GM21619 (cell line): ENCODE measurements around the gene GHRH.

Experiments used
- ATAC-seq: cut with Tn5 transposase; IDR thresholded peaks from one replicate; pipeline ENCODE4 v1.9.1; 2021; ENCODE audit not compliant: unreplicated experiment

The GHRH gene

DNA sequence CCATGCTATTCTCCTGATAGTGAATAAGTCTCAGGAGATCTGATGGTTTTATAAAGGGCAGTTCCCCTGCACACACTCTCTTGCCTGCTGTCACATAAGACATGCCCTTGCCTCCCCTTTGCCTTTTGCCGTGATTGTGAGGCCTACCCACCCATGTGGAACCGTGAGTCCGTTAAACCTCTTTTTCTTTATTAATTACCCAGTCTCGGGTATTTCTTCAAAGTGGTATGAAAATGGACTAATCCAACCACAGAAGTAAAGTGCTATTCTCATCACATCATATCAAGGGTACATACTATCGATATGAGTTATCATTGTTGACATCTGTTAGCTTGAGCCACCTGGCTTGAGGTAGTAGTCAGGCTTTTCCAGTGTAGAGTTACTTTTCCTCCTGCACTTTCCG, 30.1 kb upstream of the GHRH start:
- ATAC-seq: no peak

DNA sequence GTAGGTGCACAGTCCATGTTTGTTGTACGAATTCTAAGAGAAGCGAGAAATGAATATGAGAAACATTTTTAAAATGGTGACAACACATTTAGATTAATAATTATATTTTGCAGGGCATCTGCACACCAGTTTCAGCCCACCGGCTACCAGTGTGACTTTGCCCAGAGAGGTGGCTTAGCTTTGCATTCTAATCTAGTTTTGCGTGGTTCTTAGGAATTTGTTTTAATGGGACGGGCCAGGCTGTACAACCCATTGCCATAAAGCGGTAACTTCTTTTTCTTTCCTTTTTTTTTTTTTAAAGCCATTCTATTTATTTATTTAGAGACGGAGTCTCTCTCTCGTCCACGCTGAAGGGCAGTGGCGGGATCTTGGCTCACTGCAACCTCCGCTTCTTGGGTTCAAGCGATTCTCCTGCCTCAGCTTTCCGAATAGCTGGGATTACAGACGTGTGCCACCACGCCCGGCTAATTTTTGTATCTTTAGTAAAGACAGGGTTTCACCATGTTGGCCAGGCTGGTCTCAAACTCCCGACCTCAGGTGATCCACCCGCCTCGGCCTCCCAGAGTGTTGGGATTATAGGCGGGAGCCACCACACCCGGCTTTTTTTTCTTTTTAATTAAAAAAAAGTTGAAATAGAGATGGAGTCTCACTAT, 28.7 kb upstream of the GHRH start:
- ATAC-seq: no peak

DNA sequence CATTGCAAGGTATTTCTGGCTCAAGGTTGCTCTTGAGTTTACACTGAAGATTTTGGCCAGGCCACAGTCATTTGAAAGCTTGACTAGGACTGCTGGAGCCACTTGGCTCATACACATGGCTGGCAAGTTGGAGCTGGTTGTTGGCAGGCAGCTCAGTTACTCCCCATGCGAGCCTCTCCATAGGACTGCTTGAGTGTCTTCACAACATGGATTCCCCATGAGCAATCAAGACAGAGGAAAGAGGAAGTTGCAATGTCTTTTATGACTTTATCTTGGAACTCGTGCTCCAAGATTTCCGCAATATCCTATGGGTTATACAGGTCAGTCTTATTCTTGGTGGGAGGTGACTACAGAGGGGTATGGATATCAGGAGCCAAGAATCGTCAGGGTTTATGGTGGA, 26.5 kb upstream of the GHRH start:
- ATAC-seq: no peak

DNA sequence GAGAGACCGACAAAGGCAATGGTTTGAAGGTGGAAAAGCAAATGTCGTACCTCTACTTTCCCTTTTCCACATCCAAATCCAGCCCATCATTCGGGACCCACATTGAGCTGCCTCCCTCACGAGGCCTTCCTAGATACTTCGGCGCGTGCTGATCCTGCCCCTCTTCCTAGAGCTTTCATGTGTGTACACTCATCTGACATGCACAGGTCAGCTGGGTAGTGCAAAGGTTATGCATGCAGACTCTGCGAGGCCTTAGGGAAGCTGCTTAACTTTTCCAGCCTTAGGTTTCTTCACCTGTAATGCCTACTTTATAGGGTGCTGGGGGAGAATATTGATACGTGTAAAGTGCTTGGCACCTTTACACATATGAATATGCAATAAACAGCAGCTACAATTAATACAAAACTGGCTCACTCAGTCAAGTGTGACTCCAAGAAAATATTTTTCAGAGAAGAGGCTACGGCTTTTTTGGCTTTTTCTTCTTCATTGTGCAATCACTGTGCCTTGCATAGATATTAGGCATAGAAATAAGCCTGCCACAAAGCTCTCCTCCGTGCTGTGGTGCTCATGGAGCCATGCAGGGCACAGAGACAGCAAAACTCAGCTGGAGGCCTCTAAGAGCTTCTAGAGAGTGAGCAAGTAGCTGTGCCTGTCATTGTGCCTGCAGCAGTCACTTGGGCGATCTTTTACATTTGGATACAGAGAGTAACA, 24.2 kb upstream of the GHRH start:
- ATAC-seq: no peak

DNA sequence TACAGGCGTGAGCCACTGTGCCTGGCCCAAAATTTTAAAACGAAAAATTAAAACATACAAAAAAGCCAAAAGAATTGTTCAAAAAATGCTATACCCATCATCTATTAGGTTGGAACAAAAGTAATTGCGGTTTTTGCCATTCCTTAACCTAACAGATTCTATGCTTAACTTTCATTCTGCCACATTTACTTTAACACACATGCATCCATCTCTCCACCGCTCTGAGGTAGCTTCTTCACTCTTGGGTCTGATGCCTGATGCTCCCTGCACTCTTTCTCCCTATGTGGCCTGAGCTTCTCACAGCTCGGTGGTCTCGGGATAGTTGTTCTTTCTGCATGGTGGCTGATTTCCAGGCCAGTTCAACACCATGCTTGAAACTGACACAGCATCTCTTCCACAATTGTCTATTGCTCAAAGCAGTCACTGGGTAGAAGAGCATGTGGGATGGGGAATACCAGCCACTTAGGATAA, 23.1 kb upstream of the GHRH start:
- no peak for ATAC-seq

DNA sequence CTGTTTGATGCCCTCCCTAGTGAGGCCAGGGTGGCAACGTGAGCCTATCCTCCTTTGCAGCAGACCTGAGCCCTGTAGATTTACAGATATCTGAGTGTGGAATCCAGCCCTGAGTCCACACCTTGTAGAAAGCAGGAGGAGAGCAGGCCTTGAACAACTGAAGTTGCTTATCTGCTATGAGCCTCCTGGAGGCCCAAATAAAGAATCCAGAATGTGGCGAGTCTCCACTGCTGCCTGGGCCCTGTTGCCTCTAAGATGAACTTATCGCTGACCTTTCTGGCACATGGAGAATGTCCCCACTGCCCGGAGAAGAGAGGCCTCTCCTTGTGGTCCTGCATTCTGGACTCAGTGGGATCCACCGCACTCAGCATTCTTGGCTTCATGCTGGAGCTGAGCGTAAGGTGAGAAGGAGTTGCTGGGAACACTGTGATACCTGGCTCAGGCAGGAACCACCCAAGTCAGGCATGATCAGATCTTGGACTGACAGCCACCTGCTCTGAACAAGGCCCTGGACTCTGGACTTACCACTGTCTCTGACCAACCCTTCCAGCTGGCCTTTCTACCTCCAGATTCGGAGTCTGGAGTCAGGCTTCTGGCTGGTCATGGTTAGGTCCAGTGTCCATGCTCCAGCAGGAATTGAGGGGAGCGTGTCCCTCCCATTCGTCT, 22.0 kb upstream of the GHRH start:
- no peak for ATAC-seq

DNA sequence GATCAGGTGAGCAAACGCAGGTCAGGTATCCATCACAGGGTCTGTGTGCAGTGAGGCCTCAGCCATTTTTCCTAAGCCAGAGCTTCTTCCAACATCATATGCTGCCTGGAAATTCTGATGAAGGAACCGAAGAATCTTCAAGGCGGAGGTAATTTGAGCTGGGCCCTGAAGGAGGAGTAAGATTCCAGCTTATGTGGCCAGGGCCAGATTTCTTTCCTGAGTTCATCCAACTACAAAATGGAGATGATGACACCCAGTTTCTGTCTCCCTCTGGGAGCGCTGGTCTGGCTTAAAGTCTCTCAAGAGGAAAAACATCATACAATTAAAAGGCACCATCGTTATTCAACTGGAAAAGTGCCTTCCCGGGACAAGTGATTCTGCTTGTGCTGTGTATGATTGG, 20.9 kb upstream of the GHRH start:
- no peak for ATAC-seq

DNA sequence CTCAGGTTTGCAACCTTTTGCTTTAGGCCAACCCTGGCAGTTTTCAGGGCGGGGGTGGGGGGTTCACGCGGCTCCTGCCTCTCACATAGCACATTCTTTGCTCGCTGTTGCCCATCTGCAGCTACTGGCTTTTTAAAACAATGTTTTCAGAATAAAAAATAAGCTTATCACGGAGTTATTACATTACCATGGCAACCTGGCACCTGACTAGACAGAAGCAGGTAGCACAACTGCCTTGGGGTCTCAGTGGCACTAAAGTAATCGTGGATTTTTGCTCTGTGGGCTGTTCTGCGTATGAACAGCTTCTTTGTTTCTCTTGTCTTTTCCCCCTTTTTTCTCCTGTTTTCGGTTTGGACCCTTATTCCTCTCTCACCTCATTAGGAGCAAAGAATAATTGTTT, 18.8 kb upstream of the GHRH start:
- ATAC-seq: no peak

DNA sequence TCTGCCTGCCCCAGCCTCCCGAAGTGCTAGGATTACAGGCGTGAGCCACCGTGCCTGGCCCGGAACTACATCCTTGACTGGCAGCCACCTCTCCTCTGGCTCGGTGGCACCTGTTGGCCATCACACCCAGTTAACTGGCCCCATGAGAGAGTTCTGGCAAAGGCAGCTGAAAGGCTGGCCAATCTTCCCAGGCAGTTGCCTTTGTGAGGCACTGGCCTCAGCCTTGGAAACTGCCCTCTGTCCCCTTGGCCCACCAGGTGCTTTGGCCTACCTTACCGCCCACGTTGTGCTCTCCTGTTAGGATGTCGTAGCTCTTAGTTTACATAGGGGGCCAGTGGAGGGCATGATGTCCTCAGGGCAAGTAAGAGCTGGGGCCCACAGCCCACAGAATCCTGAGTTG, 18.2 kb upstream of the GHRH start:
- no peak for ATAC-seq

DNA sequence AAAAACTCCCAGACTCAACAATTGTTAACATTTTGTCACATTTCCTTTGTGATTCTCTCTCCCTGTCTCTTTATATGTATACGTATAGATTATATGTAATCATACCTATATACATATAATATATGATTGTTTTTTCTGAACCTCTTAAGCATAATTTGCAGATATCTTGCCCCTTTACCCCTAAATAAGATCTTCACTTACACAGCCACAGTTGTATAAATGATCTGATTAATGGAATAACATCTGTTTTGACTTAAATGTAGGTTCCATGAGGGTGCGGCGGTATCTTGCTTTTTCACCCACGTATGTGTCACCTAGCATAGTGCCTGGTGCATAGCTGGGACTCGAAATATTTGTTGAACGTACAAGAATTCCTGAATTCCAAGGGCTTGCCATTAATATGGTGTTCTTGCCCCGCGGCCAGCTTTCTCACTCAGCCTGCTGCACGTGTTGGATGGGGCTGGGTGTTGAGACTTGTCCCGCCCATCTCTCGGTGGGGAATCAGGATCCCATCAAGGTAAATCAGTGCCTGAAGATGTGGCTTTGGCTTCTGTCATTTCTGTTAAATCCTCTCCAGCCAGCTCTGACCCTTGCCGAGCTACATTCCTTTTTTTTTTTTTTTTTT, 17.5 kb upstream of the GHRH start:
- ATAC-seq: no peak

DNA sequence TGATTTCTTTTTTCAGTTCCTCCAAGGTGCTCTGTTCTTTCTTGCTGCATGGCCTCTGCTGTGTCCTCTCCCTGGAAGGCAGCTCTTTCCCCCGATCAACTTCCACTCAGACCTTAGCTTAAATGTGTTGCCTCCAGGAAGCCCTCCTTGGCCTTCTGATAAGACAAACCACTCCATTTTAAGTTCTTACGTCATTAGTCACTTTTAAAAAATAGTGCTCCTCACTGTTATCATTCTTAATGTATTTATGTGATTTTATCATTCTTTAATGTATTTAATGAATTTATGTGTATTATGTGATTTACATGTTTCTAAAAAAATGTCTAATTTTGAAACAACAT, 15.6 kb upstream of the GHRH start:
- ATAC-seq: no peak

DNA sequence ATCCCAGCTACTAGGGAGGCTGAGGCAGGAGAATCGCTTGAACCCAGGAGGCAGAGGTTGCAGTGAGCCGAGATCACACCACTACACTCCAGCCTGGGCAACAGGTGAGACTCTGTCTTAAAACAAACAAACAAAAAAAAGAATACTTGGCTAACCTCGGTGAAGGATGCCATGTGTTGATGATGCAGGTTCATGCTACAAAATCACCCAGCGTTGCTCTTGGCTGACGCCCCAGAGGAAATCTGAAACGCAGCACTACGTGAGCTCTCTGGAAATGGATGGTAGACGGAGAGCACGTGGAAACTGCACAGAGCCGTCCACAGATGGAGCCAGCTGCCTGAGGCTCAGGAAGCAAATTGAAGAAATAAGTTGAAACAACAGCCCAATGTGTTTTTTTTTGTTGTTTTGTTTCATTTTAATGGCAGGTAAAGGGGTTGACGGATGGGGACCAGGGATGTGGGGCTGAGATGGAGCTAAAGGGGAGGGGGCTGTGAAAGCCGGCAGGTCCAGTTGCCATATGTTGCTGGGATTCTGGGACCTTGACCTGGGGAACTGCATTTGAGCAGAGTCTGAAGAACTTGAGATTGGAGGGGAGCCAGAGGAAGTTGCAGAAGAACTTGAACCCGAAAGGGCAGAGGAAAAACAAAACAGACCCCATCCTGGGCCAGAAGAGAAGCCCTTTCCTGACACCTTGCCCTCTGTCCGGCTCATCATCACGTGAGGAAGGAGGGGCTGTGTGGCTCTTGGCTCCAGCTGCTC, 15.1 kb upstream of the GHRH start:
- ATAC-seq: no peak

DNA sequence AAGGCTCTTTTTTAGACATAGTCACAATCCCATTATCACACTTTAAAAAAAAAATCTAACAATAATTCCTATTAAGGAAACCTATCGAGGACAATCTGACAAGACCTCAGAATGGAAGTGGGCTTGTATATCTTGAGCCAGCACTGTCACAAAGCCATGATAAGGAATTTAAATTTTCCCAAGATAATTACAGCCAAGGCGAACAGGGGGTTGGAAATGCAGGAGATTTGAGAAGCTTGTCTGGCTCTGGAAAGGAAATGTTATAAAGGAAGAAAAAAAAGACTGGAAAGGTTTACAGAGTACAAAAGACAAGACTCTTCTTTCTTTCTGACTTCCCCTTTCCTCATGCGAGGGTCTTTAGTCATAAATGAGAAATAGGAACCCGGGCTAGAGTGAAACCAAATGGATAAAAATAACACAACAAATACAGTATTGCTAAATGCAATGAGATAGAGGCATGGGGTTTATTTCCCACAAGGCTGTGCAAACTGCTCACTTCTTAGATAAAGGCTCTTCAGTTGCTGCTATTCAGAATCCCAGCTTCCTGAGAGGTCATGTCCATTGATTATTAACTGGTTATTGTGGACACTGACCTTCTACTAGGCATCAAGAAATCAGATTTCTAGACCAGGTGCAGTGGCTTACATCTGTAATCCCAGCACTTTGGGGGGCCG, 13.4 kb upstream of the GHRH start:
- ATAC-seq: no peak

DNA sequence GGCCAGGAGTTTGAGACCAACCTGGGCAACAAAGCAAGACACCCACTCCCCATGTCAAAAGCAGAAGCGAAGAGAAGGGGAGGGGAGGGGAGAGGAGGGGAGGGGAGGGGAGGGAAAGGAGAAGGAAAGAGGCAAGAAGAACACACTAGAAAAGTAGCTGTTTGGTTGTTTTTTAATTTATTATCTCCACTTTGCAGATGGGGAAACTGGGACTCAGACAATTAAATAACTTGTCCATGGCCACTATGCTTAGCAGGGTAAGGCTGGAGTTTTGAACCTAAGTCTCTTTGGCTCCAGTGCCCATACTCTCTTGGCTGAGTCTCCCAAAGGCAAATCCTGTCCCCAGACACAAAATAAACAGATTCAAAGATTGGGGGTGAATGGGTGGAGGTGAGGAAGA, 12.4 kb upstream of the GHRH start:
- ATAC-seq: no peak

DNA sequence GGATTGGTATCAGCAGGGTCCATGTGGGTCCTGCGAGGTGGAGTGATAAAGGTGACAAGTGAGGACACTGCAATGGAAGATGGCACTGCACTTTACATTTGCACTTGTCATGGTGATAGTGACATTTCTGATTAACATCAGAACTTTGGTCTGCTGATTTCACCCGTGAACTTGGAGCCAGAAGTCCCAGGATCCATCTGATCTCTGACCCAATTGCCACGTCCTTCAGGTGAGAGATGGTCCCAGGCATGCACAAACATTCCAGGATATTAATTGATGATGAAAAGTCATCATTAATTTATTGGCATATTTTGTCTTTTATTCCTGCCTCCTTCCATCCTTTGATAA, 9.8 kb upstream of the GHRH start:
- no peak for ATAC-seq

DNA sequence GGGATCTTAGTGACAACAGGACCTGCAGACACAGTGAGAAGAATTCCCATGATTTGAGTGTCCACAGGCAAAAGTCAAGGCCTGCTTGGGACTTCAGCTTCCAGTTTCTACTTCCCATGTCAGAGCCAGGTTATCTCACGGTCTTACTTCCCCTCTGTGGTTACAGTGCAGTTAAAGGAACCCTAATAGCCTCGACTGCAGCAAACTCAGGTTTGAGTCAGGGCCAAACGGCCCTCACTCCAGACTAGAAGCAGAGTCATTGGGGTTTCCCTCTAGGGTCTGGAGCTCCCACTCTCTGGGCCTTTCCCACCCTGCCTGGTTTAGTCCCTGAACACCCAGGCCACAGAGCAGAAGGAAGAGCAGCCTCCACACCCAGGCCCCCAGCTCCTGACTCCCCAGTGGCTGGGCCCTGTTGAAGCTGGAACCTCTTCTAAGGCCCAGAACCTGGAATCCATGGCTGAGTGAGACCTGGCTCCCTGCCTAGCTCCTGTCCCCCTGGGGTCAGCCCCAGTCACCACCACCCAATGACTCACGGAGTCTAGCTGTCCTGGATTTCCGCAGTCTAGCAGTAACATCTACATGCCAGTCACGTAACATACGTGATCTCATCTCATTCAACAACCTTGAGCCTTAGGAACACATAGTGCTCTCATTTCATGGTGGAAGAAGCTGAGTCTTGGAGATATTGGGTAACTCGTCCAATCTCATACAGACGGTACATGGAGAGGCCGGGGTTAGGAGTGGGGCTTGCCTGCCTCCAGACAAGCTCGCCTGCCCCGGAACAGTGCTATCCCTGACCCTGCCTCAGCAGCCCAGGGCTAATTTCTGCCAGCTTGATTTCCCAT, 9.2 kb upstream of the GHRH start:
- peak; percentile 61 for ATAC-seq

DNA sequence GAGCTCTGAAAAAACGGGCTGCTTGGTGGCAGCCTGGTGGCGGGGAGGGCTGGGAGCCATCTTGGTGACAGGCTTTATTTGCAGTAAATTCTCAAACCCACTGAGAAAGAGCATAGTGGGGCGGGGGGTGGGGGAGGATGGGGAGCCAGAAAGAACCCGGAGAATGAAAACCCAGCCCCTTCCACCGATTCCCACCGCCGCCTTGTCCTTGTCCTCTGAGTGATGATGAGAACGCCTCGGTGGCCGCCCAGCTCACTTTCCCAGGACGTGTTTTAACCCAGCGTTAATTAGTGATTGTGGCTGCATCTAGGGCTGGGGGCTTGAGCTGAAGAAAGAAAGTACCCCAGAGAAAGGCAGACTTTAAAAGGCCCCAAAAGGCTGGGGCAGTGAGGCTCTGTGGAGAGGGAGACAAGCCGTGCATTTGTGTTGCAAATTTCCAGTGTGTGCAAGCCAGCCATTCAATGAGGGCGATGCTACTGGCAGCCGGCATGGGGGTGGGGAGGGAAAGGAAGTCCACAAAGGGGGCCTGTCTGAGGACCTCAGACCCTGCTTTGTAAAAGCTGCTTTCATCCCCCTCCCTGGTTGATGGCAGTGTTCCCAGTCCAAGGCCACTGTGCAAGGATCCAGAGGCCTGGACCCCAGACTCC, 6.2 kb upstream of the GHRH start:
- no peak for ATAC-seq

DNA sequence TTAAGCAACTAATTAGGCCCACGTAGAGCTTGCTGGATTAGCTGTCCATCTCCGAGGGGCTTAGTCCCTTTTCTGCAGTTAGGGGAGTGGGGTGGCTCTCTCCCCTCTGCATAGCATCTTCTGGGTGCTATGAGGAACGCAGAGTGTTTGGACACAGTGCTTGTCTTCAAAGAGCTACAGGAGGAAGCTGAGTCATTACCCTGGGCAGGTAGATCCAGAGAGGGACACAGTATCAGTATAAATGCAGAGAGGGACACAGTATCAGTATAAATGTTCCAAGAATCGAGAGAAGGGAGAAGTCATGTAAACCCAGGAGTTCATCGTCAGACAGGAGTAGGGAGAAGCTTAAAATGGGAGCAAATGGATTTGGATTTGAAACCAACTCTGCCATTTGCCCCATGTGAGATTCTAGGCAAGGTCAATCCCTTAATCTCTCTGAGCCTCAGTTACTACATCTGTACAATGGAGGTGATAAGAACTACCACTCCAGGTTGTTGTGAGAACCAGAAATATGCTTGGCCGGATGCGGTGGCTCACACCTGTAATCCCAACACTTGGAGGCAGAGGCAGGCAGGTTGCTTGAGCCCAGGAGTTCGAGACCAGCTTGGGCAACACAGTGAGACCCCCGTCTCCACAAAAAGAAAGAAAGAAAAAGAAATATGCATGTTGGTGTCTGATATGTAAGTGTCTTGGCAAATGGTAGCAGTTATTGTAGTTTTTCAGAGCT, 5.5 kb upstream of the GHRH start:
- no peak for ATAC-seq

DNA sequence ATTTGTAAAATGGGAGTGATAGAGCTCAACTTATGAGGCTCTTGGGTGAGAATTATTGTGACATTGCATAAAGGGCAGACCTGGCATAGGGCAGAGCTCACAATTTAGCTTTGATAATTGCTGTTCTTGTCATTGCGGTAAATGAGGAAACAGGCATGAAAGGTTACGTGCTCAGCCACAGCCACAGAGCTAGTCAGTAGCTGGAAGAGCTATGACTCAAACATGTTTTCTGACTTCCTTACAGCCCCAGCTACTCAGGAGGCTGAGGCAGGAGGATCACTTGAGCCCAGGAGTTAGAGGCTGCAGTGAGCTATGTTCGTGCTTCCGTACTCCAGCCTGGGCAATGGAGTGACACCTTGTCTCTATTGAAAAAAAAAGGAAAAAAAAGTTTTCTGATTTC, 3.5 kb upstream of the GHRH start:
- ATAC-seq: no peak
